HepG2 (cell line): Measurements from ENCODE around the gene RPUSD2.

Experiments
- BCL3 ChIP-seq: sonication (generic); formaldehyde crosslinking; IDR thresholded peaks from 2 replicates; pipeline ENCODE4 v1.5.1; 2020; ENCODE audit warnings: mild to moderate bottlenecking, missing genetic modification reagents, moderate library complexity
- CTCF ChIP-seq: sonication (generic); formaldehyde crosslinking; IDR thresholded peaks from 2 replicates; pipeline ENCODE4 v1.5.0; 2020; ENCODE audit warnings: mild to moderate bottlenecking, missing genetic modification reagents, moderate library complexity
- ELK4 ChIP-seq: sonication (generic); formaldehyde crosslinking; IDR thresholded peaks from 2 replicates; pipeline ENCODE4 v1.9.0; 2021; ENCODE audit warnings: missing genetic modification reagents, borderline replicate concordance
- FOXO4 ChIP-seq: sonication (generic); formaldehyde crosslinking; conservative IDR thresholded peaks from 2 replicates; pipeline ENCODE4 v1.8.1; 2023; ENCODE audit warnings: missing genetic modification reagents
- HDAC2 ChIP-seq: sonication (generic); formaldehyde crosslinking; IDR thresholded peaks from 2 replicates; pipeline ENCODE4 v1.4.0; 2020; ENCODE audit warnings: missing genetic modification reagents
- NCOA1 ChIP-seq: sonication (generic); formaldehyde crosslinking; IDR thresholded peaks from 2 replicates; pipeline ENCODE4 v1.9.0; 2021; ENCODE audit warnings: missing genetic modification reagents
- YY1 ChIP-seq: IDR thresholded peaks from 2 replicates; pipeline ENCODE4 v1.6.1; 2011; ENCODE audit warnings: low read length, low read depth, moderate library complexity, mild to moderate bottlenecking; ENCODE audit not compliant: insufficient read depth, insufficient replicate concordance

GRCh38 chr15:40598672-40599071, 29.6 kb downstream of the RPUSD2 start:
- TF ChIP-seq FOXO4 (CRISPR knock-in tag): no peak
- TF ChIP-seq NCOA1 (CRISPR knock-in tag): no peak
- TF ChIP-seq BCL3 (CRISPR knock-in tag): no peak
- no peak for TF ChIP-seq HDAC2 (CRISPR knock-in tag)
- TF ChIP-seq CTCF (CRISPR knock-in tag): no peak
- no peak for TF ChIP-seq YY1
- TF ChIP-seq ELK4 (CRISPR knock-in tag): no peak
